Thoracic aorta (tissue), 2 donors: ENCODE results near the gene TNS3. TPM values are rescaled to one million over a fixed set of nuclear protein-coding genes. Genes with fewer than 3 reads are reported as not detected.

ENCODE experiments used
- ATAC-seq: fragments of 150-250 bp; one replicate; pipeline ENCODE4 v1.8.0; 2017; ENCODE audit warnings: low read depth; ENCODE audit not compliant: insufficient number of reproducible peaks, low FRiP score
- DNase-seq: peaks from one replicate; pipeline ENCODE4 v3.0.0-alpha.2; 2020; ENCODE audit warnings: low spot score
- H3K27ac ChIP-seq, 2 donors: fragments of 200-600 bp; sonication (generic); 1 replicate in 1 of 2; 2 replicates in 1 of 2; pipeline ENCODE4 v1.5.1; 2016; ENCODE audit warnings: mild to moderate bottlenecking in 2 of 2, moderate library complexity in 2 of 2
- H3K27me3 ChIP-seq: fragments of 200-600 bp; sonication (generic); replicated peaks from 2 replicates; pipeline ENCODE4 v1.6.0; 2016; ENCODE audit warnings: mild to moderate bottlenecking; ENCODE audit not compliant: insufficient read depth
- H3K36me3 ChIP-seq: fragments of 200-600 bp; sonication (generic); one replicate; pipeline ENCODE4 v1.5.1; 2016
- H3K4me1 ChIP-seq, 2 donors: fragments of 200-600 bp; sonication (generic); 1 replicate in 1 of 2; 2 replicates in 1 of 2; pipeline versions ENCODE4 v1.5.1 to v1.6.0; 2016; ENCODE audit warnings: low read depth in 2 of 2, mild to moderate bottlenecking in 1 of 2; ENCODE audit not compliant: control insufficient read depth in 1 of 2
- H3K4me3 ChIP-seq: fragments of 200-600 bp; sonication (generic); 2 replicates; pipeline ENCODE4 v1.5.1; 2016; ENCODE audit warnings: mild to moderate bottlenecking
- H3K9me3 ChIP-seq: fragments of 200-600 bp; sonication (generic); 2 replicates; pipeline ENCODE4 v1.5.1; 2016
- CTCF ChIP-seq: fragments of 200-600 bp; sonication (generic); IDR thresholded peaks from one replicate; pipeline ENCODE4 v1.5.1; 2019; ENCODE audit warnings: antibody characterized with exemption
- total RNA-seq, 2 donors: library from RNA; depleted of rRNA; stranded (reverse); fragments of >200 nt; gene quantifications; one replicate each; pipeline versions ENCODE4 v1.1.0 to v1.2.3, GENCODE V29; 2016

Gene TNS3
- total RNA-seq, 2 donors from 2014 or later: 138 to 151 TPM

GRCh38 chr7:47565640-47566250, 16.2 kb downstream of the TNS3 start:
- no peaks in the 10 kb centered on the region for H3K9me3 ChIP-seq
- ATAC-seq (no peak), DNase-seq (no peak)
- no peaks in the 10 kb centered on the region for H3K36me3 ChIP-seq
- H3K27me3 ChIP-seq: no peaks in the 10 kb centered on the region
- no peak overlapping the region for H3K27ac ChIP-seq
- TF ChIP-seq CTCF: no peak
- H3K4me1 ChIP-seq: peaks cover 3 to 34% of the 10 kb centered on the region in 2 donors
- H3K4me3 ChIP-seq: no peak overlapping the region

GRCh38 chr7:47563521-47563920, 18.4 kb downstream of the TNS3 start:
- Histone ChIP-seq H3K9me3 (no peaks in the 10 kb centered on the region), H3K4me1 (peaks cover under 1 to 22% of the 10 kb centered on the region in 2 donors), H3K27me3 (no peaks in the 10 kb centered on the region), H3K4me3 (no peak overlapping the region), H3K36me3 (no peaks in the 10 kb centered on the region), H3K27ac (no peak overlapping the region)
- no peak for DNase-seq
- no peak for TF ChIP-seq CTCF
- ATAC-seq: no peak

GRCh38 chr7:47561715-47562446, 20.0 kb downstream of the TNS3 start:
- ATAC-seq: no peak
- no peaks in the 10 kb centered on the region for H3K9me3 ChIP-seq

GRCh38 chr7:47559306-47560220, 22.3 kb downstream of the TNS3 start:
- no peaks in the 10 kb centered on the region for H3K27me3 ChIP-seq
- H3K9me3 ChIP-seq: no peaks in the 10 kb centered on the region
- no peak overlapping the region for H3K4me3 ChIP-seq
- ATAC-seq: no peak
- H3K4me1 ChIP-seq: peaks cover 9 to 32% of the 10 kb centered on the region in 2 donors
- H3K27ac ChIP-seq: no peak overlapping the region
- DNase-seq: no peak
- no peak for TF ChIP-seq CTCF
- H3K36me3 ChIP-seq: no peaks in the 10 kb centered on the region

More at GRCh38 chr7:47561715-47562446, 20.0 kb downstream of the TNS3 start:
- Histone ChIP-seq H3K4me3 (no peak overlapping the region), H3K36me3 (no peaks in the 10 kb centered on the region), H3K27me3 (no peaks in the 10 kb centered on the region), H3K4me1 (peaks cover 9 to 33% of the 10 kb centered on the region in 2 donors), H3K27ac (no peak overlapping the region)
- DNase-seq: no peak
- no peak for TF ChIP-seq CTCF
